H1 (cell line): ENCODE measurements around the gene COL26A1.

ENCODE experiments used
- EZH2 ChIP-seq: fragments of 200-600 bp; sonication (generic); IDR thresholded peaks from 2 replicates; pipeline ENCODE4 v1.7.1; 2012; ENCODE audit warnings: low read depth, mild to moderate bottlenecking, moderate library complexity, low read length, inconsistent platforms; ENCODE audit not compliant: severe bottlenecking
- JUN ChIP-seq: IDR thresholded peaks from 2 replicates; pipeline ENCODE4 v1.6.1; 2011; ENCODE audit warnings: low read depth, mild to moderate bottlenecking, improper control_type of control experiment, low read length
- NRF1 ChIP-seq: IDR thresholded peaks from 2 replicates; pipeline ENCODE4 v1.6.1; 2011; ENCODE audit warnings: mild to moderate bottlenecking, low read depth, low read length, improper control_type of control experiment
- TF ChIP-seq, protein P1 (sequence below), 3 experiments: IDR thresholded peaks; 1 replicate in 2 of 3; 2 replicates in 1 of 3; pipeline versions ENCODE4 v1.5.1 to v1.6.1; 2011; ENCODE audit warnings: low read length in 3 of 3, mild to moderate bottlenecking in 3 of 3, inconsistent platforms in 2 of 3, low read depth in 1 of 3, moderate library complexity in 1 of 3; ENCODE audit not compliant: insufficient read depth in 1 of 3; ENCODE audit errors: control extremely low read depth in 1 of 3

DNA sequence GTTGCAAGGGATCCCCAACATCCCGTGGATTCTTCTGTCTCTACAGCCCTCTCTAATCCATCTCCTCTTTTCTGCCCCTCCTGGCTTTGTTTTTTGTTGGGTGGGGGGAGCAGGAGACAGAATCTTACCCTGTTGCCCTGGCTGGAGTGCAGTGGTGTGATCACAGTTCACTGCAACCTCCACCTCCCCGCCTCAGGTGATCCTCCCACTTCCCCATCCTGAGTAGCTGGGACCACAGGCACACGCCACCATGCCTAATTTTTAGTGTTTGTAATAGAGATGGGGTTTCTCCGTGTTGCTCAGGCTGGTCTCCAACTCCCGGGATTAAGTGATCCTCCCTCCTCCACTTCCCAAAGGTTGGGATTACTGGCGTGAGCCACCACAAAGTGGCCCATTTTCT lies 144.7 kb downstream of the COL26A1 start:
- TF ChIP-seq, protein P1, sequence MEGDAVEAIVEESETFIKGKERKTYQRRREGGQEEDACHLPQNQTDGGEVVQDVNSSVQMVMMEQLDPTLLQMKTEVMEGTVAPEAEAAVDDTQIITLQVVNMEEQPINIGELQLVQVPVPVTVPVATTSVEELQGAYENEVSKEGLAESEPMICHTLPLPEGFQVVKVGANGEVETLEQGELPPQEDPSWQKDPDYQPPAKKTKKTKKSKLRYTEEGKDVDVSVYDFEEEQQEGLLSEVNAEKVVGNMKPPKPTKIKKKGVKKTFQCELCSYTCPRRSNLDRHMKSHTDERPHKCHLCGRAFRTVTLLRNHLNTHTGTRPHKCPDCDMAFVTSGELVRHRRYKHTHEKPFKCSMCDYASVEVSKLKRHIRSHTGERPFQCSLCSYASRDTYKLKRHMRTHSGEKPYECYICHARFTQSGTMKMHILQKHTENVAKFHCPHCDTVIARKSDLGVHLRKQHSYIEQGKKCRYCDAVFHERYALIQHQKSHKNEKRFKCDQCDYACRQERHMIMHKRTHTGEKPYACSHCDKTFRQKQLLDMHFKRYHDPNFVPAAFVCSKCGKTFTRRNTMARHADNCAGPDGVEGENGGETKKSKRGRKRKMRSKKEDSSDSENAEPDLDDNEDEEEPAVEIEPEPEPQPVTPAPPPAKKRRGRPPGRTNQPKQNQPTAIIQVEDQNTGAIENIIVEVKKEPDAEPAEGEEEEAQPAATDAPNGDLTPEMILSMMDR (IDR thresholded peaks at IDR 0.05; ENCODE audit: control extremely low read depth in 1 of 3, insufficient read depth in 1 of 3, low read depth in 1 of 3, low read length in 3 of 3): no peak
- TF ChIP-seq NRF1 (no peak), JUN (no peak), EZH2 (no peak)
